Measurements from ENCODE around the gene ST7L. TPM values are rescaled to one million over a fixed set of nuclear protein-coding genes. Genes with fewer than 3 reads are reported as not detected.

The ST7L gene
- total and polyA plus RNA-seq, 11 donors: 6.9 to 20.3 (median 13.7) TPM

GRCh38 chr1:112544751-112545150, 74.2 kb downstream of the ST7L start:
- no peak for ATAC-seq
- intact Hi-C loops (cut with DNase I): loop anchor here in 1 of 10 donors (10.0 kb wide), 1 partner anchor 50 kb away; no protein-coding TSS in a partner anchor
- Histone ChIP-seq H3K27me3 (no peaks in the 10 kb centered on the region), H3K27ac (peak overlapping the region in 6 of 12 donors; percentile 21 to 65 (median 56)), H3K4me1 (peaks cover 0 to 21% (median 5%) of the 10 kb centered on the region in 12 donors), H3K9me3 (no peaks in the 10 kb centered on the region), H3K4me3 (no peak overlapping the region), H3K36me3 (peaks cover 0 to 70% (median 16%) of the 10 kb centered on the region in 9 donors)
- no peak for TF ChIP-seq POLR2A (IDR thresholded peaks at IDR 0.05)
- TF ChIP-seq, protein P1, sequence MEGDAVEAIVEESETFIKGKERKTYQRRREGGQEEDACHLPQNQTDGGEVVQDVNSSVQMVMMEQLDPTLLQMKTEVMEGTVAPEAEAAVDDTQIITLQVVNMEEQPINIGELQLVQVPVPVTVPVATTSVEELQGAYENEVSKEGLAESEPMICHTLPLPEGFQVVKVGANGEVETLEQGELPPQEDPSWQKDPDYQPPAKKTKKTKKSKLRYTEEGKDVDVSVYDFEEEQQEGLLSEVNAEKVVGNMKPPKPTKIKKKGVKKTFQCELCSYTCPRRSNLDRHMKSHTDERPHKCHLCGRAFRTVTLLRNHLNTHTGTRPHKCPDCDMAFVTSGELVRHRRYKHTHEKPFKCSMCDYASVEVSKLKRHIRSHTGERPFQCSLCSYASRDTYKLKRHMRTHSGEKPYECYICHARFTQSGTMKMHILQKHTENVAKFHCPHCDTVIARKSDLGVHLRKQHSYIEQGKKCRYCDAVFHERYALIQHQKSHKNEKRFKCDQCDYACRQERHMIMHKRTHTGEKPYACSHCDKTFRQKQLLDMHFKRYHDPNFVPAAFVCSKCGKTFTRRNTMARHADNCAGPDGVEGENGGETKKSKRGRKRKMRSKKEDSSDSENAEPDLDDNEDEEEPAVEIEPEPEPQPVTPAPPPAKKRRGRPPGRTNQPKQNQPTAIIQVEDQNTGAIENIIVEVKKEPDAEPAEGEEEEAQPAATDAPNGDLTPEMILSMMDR (IDR thresholded peaks at IDR 0.05): no peak
- 78 to 84% (median 83%) methylated on average over 3 of the region's 3 CpGs for WGBS, 4 donors
- DNase-seq: no peak

- TF ChIP-seq POLR2A (IDR thresholded peaks at IDR 0.05): no peak
- TF ChIP-seq, protein P1 (IDR thresholded peaks at IDR 0.05): no peak
- H3K27ac ChIP-seq: peak overlapping the region in 9 of 12 donors; percentile 12 to 65 (median 44)
- no peak overlapping the region for H3K4me3 ChIP-seq
- DNase-seq (no peak), ATAC-seq (peak in 3 of 4 donors; percentile 83 to 91 (median 90))
- no peaks in the 10 kb centered on the region for H3K9me3 ChIP-seq
- intact Hi-C loops (cut with DNase I): loop anchor here in 1 of 10 donors (10.0 kb wide), 1 partner anchor 51 kb away; no protein-coding TSS in a partner anchor
- peaks cover 0 to 21% (median 5%) of the 10 kb centered on the region in 12 donors for H3K4me1 ChIP-seq
- peaks cover 0 to 68% (median 17%) of the 10 kb centered on the region in 9 donors for H3K36me3 ChIP-seq
- 47 to 58% (median 52%) methylated on average over 1 of the region's 1 CpG for WGBS, 4 donors
- no peaks in the 10 kb centered on the region for H3K27me3 ChIP-seq
These were observed 74.8 kb downstream of the ST7L start for GRCh38 chr1:112544011-112544688.

DNA sequence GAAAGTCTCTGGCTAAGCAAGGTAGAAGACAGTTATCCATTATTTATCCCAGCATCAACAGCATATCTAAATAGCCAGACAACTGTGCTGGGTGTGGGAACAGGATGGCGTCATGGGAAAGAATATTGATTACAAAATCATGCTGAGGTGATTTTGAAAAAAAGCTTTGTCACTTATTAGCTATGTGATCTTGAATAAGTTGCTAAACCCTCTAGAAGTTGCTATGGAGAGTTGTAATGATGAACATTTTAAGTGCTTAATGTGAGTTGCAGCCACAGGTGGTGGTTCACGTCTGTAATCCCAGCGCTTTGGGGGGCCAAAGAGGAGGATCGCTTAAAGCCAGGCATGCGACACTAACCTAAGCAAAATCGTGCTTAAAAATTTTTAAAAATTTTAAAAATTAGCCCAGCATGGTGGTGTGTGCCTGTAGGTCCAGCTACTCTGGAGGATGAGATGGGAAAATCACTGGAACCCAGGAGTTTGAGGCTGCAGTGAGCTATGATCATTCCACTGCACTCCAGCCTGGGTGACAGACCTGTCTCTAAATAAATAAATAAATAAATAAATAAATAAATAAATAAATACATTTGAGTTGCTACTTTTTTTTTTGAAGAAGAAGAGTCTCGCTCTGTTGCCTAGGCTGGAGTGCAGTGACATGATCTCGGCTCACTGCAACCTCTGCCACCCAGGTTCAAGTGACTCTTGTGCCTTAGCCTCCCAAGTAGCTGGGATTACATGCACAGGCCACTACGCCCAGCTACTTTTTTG, 76.6 kb downstream of the ST7L start:
- peaks cover 0 to 25% (median 5%) of the 10 kb centered on the region in 12 donors for H3K4me1 ChIP-seq
- no peak overlapping the region for H3K4me3 ChIP-seq
- DNase-seq: no peak
- intact Hi-C loops (cut with DNase I): loop anchor here in 1 of 10 donors (10.0 kb wide), 1 partner anchor 52 kb away; no protein-coding TSS in a partner anchor
- 89 to 98% (median 92%) methylated on average over 9 of the region's 9 CpGs for WGBS, 4 donors
- TF ChIP-seq, protein P1 (IDR thresholded peaks at IDR 0.05): no peak
- TF ChIP-seq POLR2A (IDR thresholded peaks at IDR 0.05): no peak
- no peak for ATAC-seq
- H3K9me3 ChIP-seq: no peaks in the 10 kb centered on the region
- H3K27me3 ChIP-seq: no peaks in the 10 kb centered on the region
- H3K36me3 ChIP-seq: peaks cover 0 to 63% (median 29%) of the 10 kb centered on the region in 9 donors
- no peak overlapping the region for H3K27ac ChIP-seq

GRCh38 chr1:112541299-112541698, 77.6 kb downstream of the ST7L start:
- Histone ChIP-seq H3K4me1 (peaks cover 0 to 27% (median 5%) of the 10 kb centered on the region in 12 donors), H3K27ac (no peak overlapping the region), H3K9me3 (no peaks in the 10 kb centered on the region), H3K27me3 (no peaks in the 10 kb centered on the region), H3K36me3 (peaks cover 0 to 56% (median 29%) of the 10 kb centered on the region in 9 donors), H3K4me3 (no peak overlapping the region)
- ATAC-seq: no peak
- intact Hi-C loops (cut with DNase I): loop anchor here in 1 of 10 donors (10.0 kb wide), 1 partner anchor 54 kb away; no protein-coding TSS in a partner anchor
- WGBS, 4 donors: 54 to 100% (median 99%) methylated on average over 1 of the region's 1 CpG
- no peak for TF ChIP-seq POLR2A (IDR thresholded peaks at IDR 0.05)
- TF ChIP-seq, protein P1 (IDR thresholded peaks at IDR 0.05): no peak
- DNase-seq: no peak

Measured in heart left ventricle (tissue), 16 donors.